Measurements from ENCODE around the gene MOV10L1. TPM values are rescaled to one million over a fixed set of nuclear protein-coding genes. Genes with fewer than 3 reads are reported as not detected.

Gene MOV10L1
- total RNA-seq, 3 donors from 2014 or later: 0.16 to 0.44 (median 0.33) TPM

GRCh38 chr22:50111056-50111455 is 21.2 kb downstream of the MOV10L1 start:
- no peak for TF ChIP-seq POLR2A (IDR thresholded peaks at IDR 0.05)
- no peak for TF ChIP-seq POLR2AphosphoS5 (IDR thresholded peaks at IDR 0.05)
- DNase-seq (ENCODE audit: low spot score in 2 of 2): no peak
- H3K9me3 ChIP-seq: no peaks in the 10 kb centered on the region
- H3K27ac ChIP-seq: no peak overlapping the region
- no peak overlapping the region for H3K4me3 ChIP-seq
- H3K27me3 ChIP-seq: no peaks in the 10 kb centered on the region
- no peaks in the 10 kb centered on the region for H3K36me3 ChIP-seq
- H3K4me1 ChIP-seq: no peaks in the 10 kb centered on the region
- intact Hi-C loops (cut with DNase I; ENCODE audit: low total_unique reads): no loop called here

- Histone ChIP-seq H3K4me3 (no peak overlapping the region), H3K4me1 (no peaks in the 10 kb centered on the region), H3K36me3 (no peaks in the 10 kb centered on the region), H3K27me3 (no peaks in the 10 kb centered on the region), H3K27ac (no peak overlapping the region), H3K9me3 (no peaks in the 10 kb centered on the region)
- intact Hi-C loops (cut with DNase I; ENCODE audit: low total_unique reads): no loop called here
- no peak for TF ChIP-seq POLR2AphosphoS5 (IDR thresholded peaks at IDR 0.05)
- no peak for DNase-seq (ENCODE audit: low spot score in 2 of 2)
These were observed 22.6 kb downstream of the MOV10L1 start for GRCh38 chr22:50112151-50113118.

- no peak for DNase-seq (ENCODE audit: low spot score in 2 of 2)
- Histone ChIP-seq H3K4me1 (no peaks in the 10 kb centered on the region), H3K9me3 (no peaks in the 10 kb centered on the region), H3K27ac (peak overlapping the region in 1 of 2 donors; percentile 43), H3K4me3 (peak overlapping the region in 1 of 3 donors; percentile 17), H3K27me3 (no peaks in the 10 kb centered on the region), H3K36me3 (no peaks in the 10 kb centered on the region)
- TF ChIP-seq, protein P1, sequence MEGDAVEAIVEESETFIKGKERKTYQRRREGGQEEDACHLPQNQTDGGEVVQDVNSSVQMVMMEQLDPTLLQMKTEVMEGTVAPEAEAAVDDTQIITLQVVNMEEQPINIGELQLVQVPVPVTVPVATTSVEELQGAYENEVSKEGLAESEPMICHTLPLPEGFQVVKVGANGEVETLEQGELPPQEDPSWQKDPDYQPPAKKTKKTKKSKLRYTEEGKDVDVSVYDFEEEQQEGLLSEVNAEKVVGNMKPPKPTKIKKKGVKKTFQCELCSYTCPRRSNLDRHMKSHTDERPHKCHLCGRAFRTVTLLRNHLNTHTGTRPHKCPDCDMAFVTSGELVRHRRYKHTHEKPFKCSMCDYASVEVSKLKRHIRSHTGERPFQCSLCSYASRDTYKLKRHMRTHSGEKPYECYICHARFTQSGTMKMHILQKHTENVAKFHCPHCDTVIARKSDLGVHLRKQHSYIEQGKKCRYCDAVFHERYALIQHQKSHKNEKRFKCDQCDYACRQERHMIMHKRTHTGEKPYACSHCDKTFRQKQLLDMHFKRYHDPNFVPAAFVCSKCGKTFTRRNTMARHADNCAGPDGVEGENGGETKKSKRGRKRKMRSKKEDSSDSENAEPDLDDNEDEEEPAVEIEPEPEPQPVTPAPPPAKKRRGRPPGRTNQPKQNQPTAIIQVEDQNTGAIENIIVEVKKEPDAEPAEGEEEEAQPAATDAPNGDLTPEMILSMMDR (IDR thresholded peaks at IDR 0.05): no peak
- no peak for TF ChIP-seq POLR2AphosphoS5 (IDR thresholded peaks at IDR 0.05)
- TF ChIP-seq POLR2A (IDR thresholded peaks at IDR 0.05): no peak
- intact Hi-C loops (cut with DNase I; ENCODE audit: low total_unique reads): no loop called here
These were observed 24.6 kb downstream of the MOV10L1 start for GRCh38 chr22:50114221-50115021.

DNA sequence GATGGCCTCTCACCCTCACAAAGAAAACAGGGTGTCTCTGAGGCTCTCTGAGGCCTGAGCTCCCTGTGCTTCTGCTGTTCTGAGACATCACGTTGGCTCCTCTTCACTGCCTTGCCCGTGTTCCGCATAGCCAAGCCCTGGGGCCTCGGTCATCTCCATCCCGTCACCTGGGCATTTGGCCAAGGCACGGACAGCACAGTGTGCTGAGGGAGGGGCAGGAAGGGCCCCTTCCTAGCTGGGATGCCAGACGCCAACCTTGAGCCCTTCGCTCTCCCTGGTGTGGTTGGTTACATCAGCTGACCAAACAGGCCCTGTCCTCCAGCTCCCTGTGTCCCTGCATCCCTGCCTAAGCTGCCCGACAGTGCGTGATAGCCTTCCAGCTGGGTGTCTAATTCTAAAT is 25.9 kb downstream of the MOV10L1 start:
- Histone ChIP-seq H3K4me3 (no peak overlapping the region), H3K4me1 (no peaks in the 10 kb centered on the region), H3K9me3 (no peaks in the 10 kb centered on the region), H3K36me3 (no peaks in the 10 kb centered on the region), H3K27me3 (no peaks in the 10 kb centered on the region), H3K27ac (no peak overlapping the region)
- TF ChIP-seq POLR2AphosphoS5 (IDR thresholded peaks at IDR 0.05) (no peak), POLR2A (IDR thresholded peaks at IDR 0.05) (no peak)
- TF ChIP-seq, protein P1 (IDR thresholded peaks at IDR 0.05): no peak
- intact Hi-C loops (cut with DNase I; ENCODE audit: low total_unique reads): no loop called here
- DNase-seq (ENCODE audit: low spot score in 2 of 2): peak; percentile 20 to 59

DNA sequence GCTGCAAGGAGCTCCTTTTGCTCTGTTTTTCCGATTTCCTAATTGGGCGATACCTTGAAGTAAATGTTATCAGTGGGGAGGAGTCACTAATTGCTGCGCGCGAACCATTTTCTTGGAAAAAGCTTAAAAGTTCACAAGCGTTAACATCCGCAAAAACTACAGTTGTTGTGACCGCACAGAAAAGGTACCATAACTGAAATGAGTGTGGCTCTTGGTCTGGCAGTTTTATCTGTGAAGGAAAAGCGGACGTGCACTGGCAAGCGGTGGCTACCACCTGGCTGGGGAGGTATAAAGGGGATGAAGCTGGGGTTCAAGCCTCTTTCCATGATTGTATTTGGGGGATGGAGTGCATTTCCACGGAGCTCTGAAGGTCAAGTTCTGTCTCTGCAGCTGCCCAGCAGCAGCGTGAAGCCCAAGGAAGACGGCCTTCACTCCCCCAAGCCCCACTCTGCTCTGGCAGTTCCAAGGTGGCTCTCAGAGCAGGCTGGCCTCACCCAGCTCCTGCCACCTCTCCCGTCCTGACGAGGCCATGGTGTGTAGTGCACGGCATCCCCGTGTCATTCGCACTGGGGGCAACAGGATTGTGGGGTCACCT is 27.5 kb downstream of the MOV10L1 start:
- no peak overlapping the region for H3K27ac ChIP-seq
- no peaks in the 10 kb centered on the region for H3K4me1 ChIP-seq
- intact Hi-C loops (cut with DNase I; ENCODE audit: low total_unique reads): no loop called here
- no peak for TF ChIP-seq POLR2AphosphoS5 (IDR thresholded peaks at IDR 0.05)
- TF ChIP-seq, protein P1 (IDR thresholded peaks at IDR 0.05): no peak
- TF ChIP-seq POLR2A (IDR thresholded peaks at IDR 0.05): no peak
- no peak for DNase-seq (ENCODE audit: low spot score in 2 of 2)
- H3K36me3 ChIP-seq: no peaks in the 10 kb centered on the region
- no peak overlapping the region for H3K4me3 ChIP-seq
- H3K9me3 ChIP-seq: no peaks in the 10 kb centered on the region
- no peaks in the 10 kb centered on the region for H3K27me3 ChIP-seq

Data from breast epithelium (tissue), 4 donors.